IMR-90 (cell line): ENCODE data around the gene MYH11. TPM values are rescaled to one million over a fixed set of nuclear protein-coding genes. Genes with fewer than 3 reads are reported as not detected.

ENCODE experiments used
- ATAC-seq: fragments of 200-7000 bp; cut with Tn5 transposase; 2 replicates; pipeline ENCODE4 v1.9.1; 2020; ENCODE audit warnings: low read depth, mild to moderate bottlenecking, moderate library complexity
- BruUV-seq: library from RNA; stranded (reverse); fragments of 400-500 nt; replicated peaks from 2 replicates; lab custom pipeline; 2021; lab: Mats Ljungman, UMichigan
- CTCF ChIA-PET: fragments of 300-600 bp; formaldehyde crosslinking; extraction: SDS; loops from one replicate; lab custom pipeline; 2021; ENCODE audit warnings: antibody characterized with exemption; lab: Yijun Ruan, JAX
- POLR2A ChIA-PET: fragments of 300-600 bp; sonication (Branson Sonifier 250); formaldehyde crosslinking; loops from one replicate; lab custom pipeline; 2022; ENCODE audit warnings: antibody characterized with exemption; ENCODE audit not compliant: unreplicated experiment; lab: Charles Lee
- DNase-seq: peaks from one replicate; pipeline ENCODE4 v3.0.0; 2013
- H2AFZ ChIP-seq: replicated peaks from 2 replicates; pipeline ENCODE3; 2013; ENCODE audit warnings: low read length, mild to moderate bottlenecking; ENCODE audit not compliant: poor library complexity
- H2AK5ac ChIP-seq: 2 replicates; pipeline ENCODE4 v1.6.1; 2013; ENCODE audit warnings: low read depth, low read length, inconsistent platforms
- H2AK9ac ChIP-seq: replicated peaks from 2 replicates; pipeline ENCODE3; 2013; ENCODE audit warnings: mild to moderate bottlenecking, low read depth, low read length, moderate library complexity; ENCODE audit not compliant: poor library complexity
- H2BK120ac ChIP-seq: 2 replicates; pipeline ENCODE4 v1.6.1; 2013; ENCODE audit warnings: low read depth, low read length, inconsistent platforms
- H2BK15ac ChIP-seq: 3 replicates; pipeline ENCODE4 v1.6.1; 2013; ENCODE audit warnings: low read depth, low read length, inconsistent platforms
- H2BK20ac ChIP-seq: 2 replicates; pipeline ENCODE4 v1.6.1; 2013; ENCODE audit warnings: low read depth, mild to moderate bottlenecking, inconsistent platforms, low read length, moderate library complexity
- H2BK5ac ChIP-seq: 2 replicates; pipeline ENCODE4 v1.6.1; 2013; ENCODE audit warnings: mild to moderate bottlenecking, low read depth, low read length, inconsistent platforms; ENCODE audit not compliant: poor library complexity, severe bottlenecking
- H3K14ac ChIP-seq: replicated peaks from 2 replicates; pipeline ENCODE4 v1.6.1; 2013; ENCODE audit warnings: low read depth, low read length, inconsistent platforms
- H3K18ac ChIP-seq: 2 replicates; pipeline ENCODE4 v1.6.1; 2013; ENCODE audit warnings: low read depth, low read length, control low read depth
- H3K23ac ChIP-seq: 2 replicates; pipeline ENCODE4 v1.6.1; 2013; ENCODE audit warnings: low read depth, low read length, inconsistent platforms
- H3K27ac ChIP-seq: 2 replicates; pipeline ENCODE4 v1.5.1; 2013; ENCODE audit warnings: mild to moderate bottlenecking, control low read depth, low read length; ENCODE audit not compliant: insufficient read depth
- H3K27me3 ChIP-seq: 2 replicates; pipeline ENCODE4 v1.6.1; 2013; ENCODE audit warnings: low read length; ENCODE audit not compliant: control insufficient read depth, insufficient read depth
- H3K36me3 ChIP-seq: 2 replicates; pipeline ENCODE4 v1.6.1; 2013; ENCODE audit warnings: low read length, mixed read lengths; ENCODE audit not compliant: control insufficient read depth, insufficient read depth
- H3K4ac ChIP-seq: 2 replicates; pipeline ENCODE4 v1.6.1; 2013; ENCODE audit warnings: low read depth, low read length, inconsistent platforms
- H3K4me1 ChIP-seq: 2 replicates; pipeline ENCODE4 v1.6.1; 2013; ENCODE audit warnings: low read length, mixed read lengths; ENCODE audit not compliant: control insufficient read depth, insufficient read depth
- H3K4me2 ChIP-seq: 2 replicates; pipeline ENCODE4 v1.6.1; 2013; ENCODE audit warnings: low read depth, mild to moderate bottlenecking, control low read depth, low read length, moderate library complexity
- H3K4me3 ChIP-seq: 2 replicates; pipeline ENCODE4 v1.5.1; 2013; ENCODE audit warnings: low read depth, mild to moderate bottlenecking, control low read depth, low read length, moderate library complexity; ENCODE audit not compliant: insufficient read depth
- H3K56ac ChIP-seq: 2 replicates; pipeline ENCODE4 v1.6.1; 2013; ENCODE audit warnings: low read length, inconsistent platforms; ENCODE audit not compliant: insufficient read depth; ENCODE audit errors: extremely low read depth
- H3K79me1 ChIP-seq, 2 experiments: 2 replicates each; pipeline ENCODE4 v1.6.1; 2013; ENCODE audit warnings: low read length in 2 of 2, inconsistent platforms in 1 of 2, low read depth in 1 of 2
- H3K9ac ChIP-seq: 2 replicates; pipeline ENCODE4 v1.6.1; 2013; ENCODE audit warnings: low read depth, low read length, control low read depth
- H3K9me1 ChIP-seq: 2 replicates; pipeline ENCODE4 v1.6.1; 2013; ENCODE audit warnings: low read length, inconsistent platforms; ENCODE audit not compliant: insufficient read depth
- H3K9me3 ChIP-seq: 2 replicates; pipeline ENCODE4 v1.6.1; 2013; ENCODE audit warnings: low read length; ENCODE audit not compliant: control insufficient read depth, insufficient read depth
- H4K20me1 ChIP-seq: 2 replicates; pipeline ENCODE4 v1.6.1; 2013; ENCODE audit warnings: low read length, inconsistent platforms; ENCODE audit not compliant: insufficient read depth
- H4K5ac ChIP-seq: 2 replicates; pipeline ENCODE4 v1.6.1; 2013; ENCODE audit warnings: mild to moderate bottlenecking, low read depth, low read length, control low read depth
- H4K8ac ChIP-seq, 2 experiments: 2 replicates each; pipeline ENCODE4 v1.6.1; 2013; ENCODE audit warnings: low read depth in 2 of 2, low read length in 2 of 2, control low read depth in 1 of 2, inconsistent platforms in 1 of 2
- H4K91ac ChIP-seq: 2 replicates; pipeline ENCODE4 v1.6.1; 2013; ENCODE audit warnings: low read depth, low read length, inconsistent platforms; ENCODE audit not compliant: insufficient read depth
- CEBPB ChIP-seq: IDR thresholded peaks from 2 replicates; pipeline ENCODE4 v1.6.1; 2012; ENCODE audit warnings: low read depth, low read length, improper control_type of control experiment
- RCOR1 ChIP-seq: IDR thresholded peaks from 2 replicates; pipeline ENCODE4 v1.6.1; 2012; ENCODE audit warnings: mild to moderate bottlenecking, low read length, improper control_type of control experiment; ENCODE audit not compliant: insufficient replicate concordance
- SMC3 ChIP-seq: fragments of 150-350 bp; IDR thresholded peaks from 2 replicates; pipeline ENCODE4 v1.6.1; 2016; ENCODE audit warnings: low read depth, mild to moderate bottlenecking, antibody characterized with exemption, low read length, moderate library complexity
- WGBS, 2 experiments: methylation state at CpG; one replicate each; pipeline versions ENCODE4 v1.1.5 to v1.1.7; 2013; ENCODE audit warnings: missing lambda C conversion rate in 2 of 2; ENCODE audit not compliant: insufficient read length in 1 of 2; ENCODE audit errors: extremely low coverage in 2 of 2; 5-methylcytosine and 5-hydroxymethylcytosine counted together
- dilution Hi-C: fragments of 300-500 bp; cut with HindIII; formaldehyde crosslinking; loops from one replicate; pipeline ENCODE4 v1.14.3; 2018; ENCODE audit warnings: low sequenced_read_pairs; ENCODE audit not compliant: unreplicated experiment
- in situ Hi-C: fragments of 300-500 bp; cut with MboI; formaldehyde crosslinking; loops from 3 replicates; pipeline ENCODE4 v1.14.3; 2019; ENCODE audit warnings: low sequenced_read_pairs, inconsistent platforms, mixed read lengths
- intact Hi-C: fragments of 100-400 bp; cut with micrococcal nuclease; formaldehyde crosslinking; loops from 2 replicates; pipeline ENCODE4 v1.10.0; 2022
- polyA plus RNA-seq, 3 experiments: library from polyadenylated mRNA; depleted of rRNA; stranded (reverse); fragments of >200 nt; gene quantifications; 2 replicates each; pipeline ENCODE4 v1.2.3, GENCODE V29; 2012; ENCODE audit warnings: low replicate concordance in 1 of 3
- total RNA-seq: library from RNA; depleted of rRNA; stranded (reverse); fragments of >200 nt; gene quantifications from 2 replicates; pipeline ENCODE4 v1.2.3, GENCODE V29; 2012

Gene MYH11
- total and polyA plus RNA-seq, 2 of the 4 experiments (the other 2 are of a cell fraction) = under 0.01 to 0.12 TPM

DNA sequence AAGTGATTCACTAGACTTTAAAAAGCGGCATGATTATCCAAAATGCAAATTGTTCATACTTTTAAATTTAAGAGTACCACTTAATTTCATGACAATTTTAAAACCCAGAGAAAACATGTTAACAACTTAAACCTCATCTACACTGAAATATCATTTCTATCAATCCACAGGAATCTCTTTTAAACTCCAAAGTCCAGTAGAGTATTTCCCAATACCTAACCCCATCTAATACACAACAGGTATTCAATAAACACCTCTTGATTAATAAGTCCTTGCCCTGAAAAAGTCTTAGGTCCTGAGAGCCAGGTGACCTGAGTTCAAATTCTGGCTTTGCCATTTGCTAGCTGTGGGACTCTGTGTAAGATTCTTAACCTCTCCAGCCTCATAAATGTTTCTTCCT is 16.9 kb upstream of the MYH11 start:
- TF ChIP-seq SMC3 = no peak
- 0 out of 2 replicates have a peak, but pooled peaks have one; percentile 15 for TF ChIP-seq CEBPB
- no peak for TF ChIP-seq RCOR1
- H4K20me1 ChIP-seq = no peaks in the 10 kb centered on the region
- no peaks in the 10 kb centered on the region for H3K9me3 ChIP-seq
- H2BK15ac ChIP-seq = no peak overlapping the region
- no peak overlapping the region for H3K4me3 ChIP-seq
- ATAC-seq (no peak), DNase-seq (no peak)
- peaks cover 5% of the 10 kb centered on the region for H3K4me1 ChIP-seq
- no peak overlapping the region for H2BK5ac ChIP-seq
- WGBS, 2 experiments = no CpG with 5 or more reads among the region's 1 CpG
- H2AFZ ChIP-seq = no peak overlapping the region
- intact Hi-C loops = loop anchor here (2.0 kb wide), 1 partner anchor 149 kb away; no protein-coding TSS in a partner anchor
- H2BK120ac ChIP-seq = no peak overlapping the region
- peak overlapping the region in 1 of 2 experiments; percentile 21; a peak in 1 of 4 replicates for H4K8ac ChIP-seq
- H2BK20ac ChIP-seq = no peak overlapping the region
- H3K9ac ChIP-seq = no peak overlapping the region
- in situ Hi-C loops = no loop called here
- no TSS peak for BruUV-seq
- no peak overlapping the region for H3K18ac ChIP-seq
- no peak overlapping the region for H3K4me2 ChIP-seq
- no peak overlapping the region for H3K23ac ChIP-seq
- H3K9me1 ChIP-seq = peaks cover 8% of the 10 kb centered on the region
- no peak overlapping the region for H4K91ac ChIP-seq
- H3K56ac ChIP-seq = no peak overlapping the region
- H4K5ac ChIP-seq = no peak overlapping the region
- no peaks in the 10 kb centered on the region for H3K27me3 ChIP-seq
- dilution Hi-C loops = no loop called here
- no peak overlapping the region for H3K14ac ChIP-seq
- ChIA-PET CTCF (interaction anchor here (1.2 to 1.3 kb wide), 3 partner anchors 16 to 162 kb away, joined by 3 to 4 read pairs (median 4); no protein-coding TSS in a partner anchor), POLR2A (no interaction called here)
- no peak overlapping the region for H2AK9ac ChIP-seq
- H3K27ac ChIP-seq = no peak overlapping the region
- no peak overlapping the region for H2AK5ac ChIP-seq
- no peak overlapping the region for H3K4ac ChIP-seq
- peaks cover 23% of the 10 kb centered on the region for H3K36me3 ChIP-seq
- H3K79me1 ChIP-seq = peaks cover 12 to 61% of the 10 kb centered on the region in 2 experiments
